ENCODE measurements around the gene FHL1.

- TF ChIP-seq POLR2A (IDR thresholded peaks at IDR 0.05) (no peak), CTCF (IDR thresholded peaks at IDR 0.05) (no peak)
Observed at GRCh38 chrX:136165406-136165805, 18.1 kb downstream of the FHL1 start.

Measured in suprapubic skin (tissue), 3 donors.